Heart left ventricle (tissue), 16 donors: ENCODE results near the gene OR52E2. TPM values are rescaled to one million over a fixed set of nuclear protein-coding genes. Genes with fewer than 3 reads are reported as not detected.

Experiments used
- ATAC-seq, 4 donors: fragments of 200-7000 bp; cut with Tn5 transposase; one replicate each; pipeline ENCODE4 v1.9.1; 2020 to 2022; ENCODE audit warnings: moderate library complexity in 4 of 4, mild to moderate bottlenecking in 3 of 4, moderate number of reproducible peaks in 1 of 4
- DNase-seq, 5 donors: peaks; one replicate each; pipeline ENCODE4 v3.0.0-alpha.2; 2020
- H3K27ac ChIP-seq, 12 donors: fragments of 200-600 bp; sonication (generic) in 4 of 12; one replicate each; pipeline versions ENCODE4 v1.5.0 to v1.8.0; 2016 to 2022; ENCODE audit warnings: mild to moderate bottlenecking in 2 of 12
- H3K27me3 ChIP-seq, 9 donors: fragments of 200-600 bp; sonication (generic) in 2 of 9; one replicate each; pipeline versions ENCODE4 v1.5.1 to v1.8.0; 2016 to 2022; ENCODE audit warnings: mild to moderate bottlenecking in 3 of 9
- H3K36me3 ChIP-seq, 9 donors: fragments of 200-600 bp; sonication (generic) in 2 of 9; one replicate each; pipeline versions ENCODE4 v1.5.0 to v1.8.0; 2018 to 2022; ENCODE audit warnings: mild to moderate bottlenecking in 2 of 9
- H3K4me1 ChIP-seq, 12 donors: fragments of 200-600 bp; sonication (generic) in 4 of 12; one replicate each; pipeline versions ENCODE4 v1.5.0 to v1.8.0; 2016 to 2022; ENCODE audit warnings: mild to moderate bottlenecking in 3 of 12
- H3K4me3 ChIP-seq, 12 donors: fragments of 200-600 bp; sonication (generic) in 4 of 12; one replicate each; pipeline versions ENCODE4 v1.5.0 to v1.8.0; 2017 to 2022; ENCODE audit warnings: mild to moderate bottlenecking in 9 of 12, moderate library complexity in 4 of 12
- H3K9me3 ChIP-seq, 12 donors: fragments of 200-600 bp; sonication (generic) in 4 of 12; one replicate each; pipeline versions ENCODE4 v1.5.0 to v1.8.0; 2016 to 2022; ENCODE audit warnings: mild to moderate bottlenecking in 1 of 12
- CTCF ChIP-seq, 12 donors: fragments of 200-600 bp; sonication (generic) in 4 of 12; IDR thresholded peaks; one replicate each; pipeline versions ENCODE4 v1.5.0 to v1.8.0; 2018 to 2022; ENCODE audit warnings: antibody characterized with exemption in 12 of 12, mild to moderate bottlenecking in 5 of 12
- POLR2A ChIP-seq, 2 donors: fragments of 450-650 bp; IDR thresholded peaks; one replicate each; pipeline ENCODE4 v1.6.1; 2017; ENCODE audit warnings: antibody characterized with exemption in 2 of 2, mild to moderate bottlenecking in 2 of 2, moderate library complexity in 2 of 2
- WGBS, 4 donors: extraction: QIAGEN DNeasy Blood & Tissue Kit in 2 of 4; methylation state at CpG; one replicate each; pipeline versions ENCODE4 v1.1.5 to v1.1.7; 2013 to 2018; 5-methylcytosine and 5-hydroxymethylcytosine counted together
- intact Hi-C, 10 donors: fragments of 100-400 bp; cut with DNase I; formaldehyde crosslinking; loops; one replicate each; pipeline versions ENCODE4 v1.11.1 to v1.14.2; 2022
- polyA plus RNA-seq, 2 donors: library from polyadenylated mRNA; stranded (reverse); fragments of 200-250 nt; gene quantifications; one replicate each; pipeline ENCODE4 v1.2.3, GENCODE V29; 2013
- total RNA-seq, 9 donors: library from RNA; depleted of rRNA in 2 of 9; stranded (reverse); fragments of >200 nt in 2 of 9; fragmentation: NEBNext Ultra II Directional in 3 of 9; extraction: Animal tissue kit (Norgen Biotek cat#: 25700) in 3 of 9; gene quantifications; one replicate each; pipeline versions ENCODE4 v1.1.0 to v1.2.4, GENCODE V29; 2016 to 2023
- donor health status: ischemic (EF 13 %, LVEDD 7.1; RV severe dilation, severe dysfunction).
- donor health status: healthy with polysubstance abuse.
- donor health status: DM: no; HTN: yes; CAD: no.
- donor health status: DM: no; HTN: no; CAD: no.
- donor health status: ischemic (EF 25% LVEDD 6.9; RV normal size, moderate dysfunction).
- donor health status: ischemic (EF 25% LVEDD 5.7; RV mildly dilated, moderate dysfunction).
- donor health status: healthy.
- donor health status: DM: yes; HTN: yes; CAD: no.
- donor health status: ischemic (EF 35%, LVEDD 5.7; RV mildly dilated, moderate dysfunction).
- donor health status: nonischemic (EF 11% LVEDD 7.7; RV severe dilation, severe dysfunction).
- donor health status: DM: yes; HTN: yes; CAD: no.
- donor health status: PGD.
- donor health status: ischemic (EF 29% LVEDD 5.4; RV normal size, mild dysfunction).
- donor health status: nonischemic (EF 23%, LVEDD 6.1; RV moderate dilation, normal function).

The OR52E2 gene
- total and polyA plus RNA-seq, 11 donors: not detected

GRCh38 chr11:5096011-5096410 is 36.6 kb upstream of the OR52E2 start:
- ATAC-seq (no peak), DNase-seq (no peak)
- TF ChIP-seq POLR2A (IDR thresholded peaks at IDR 0.05) (no peak), CTCF (IDR thresholded peaks at IDR 0.05) (no peak)
- intact Hi-C loops: no loop called here
- no peak overlapping the region for H3K4me3 ChIP-seq
- H3K36me3 ChIP-seq: no peaks in the 10 kb centered on the region
- H3K27me3 ChIP-seq: no peaks in the 10 kb centered on the region
- no peaks in the 10 kb centered on the region for H3K9me3 ChIP-seq
- no peak overlapping the region for H3K27ac ChIP-seq
- H3K4me1 ChIP-seq: no peaks in the 10 kb centered on the region
- WGBS, 4 donors: 64 to 71% (median 68%) methylated on average over 2 of the region's 2 CpGs

GRCh38 chr11:5092821-5093585 is 33.6 kb upstream of the OR52E2 start:
- WGBS, 4 donors: 75 to 82% (median 80%) methylated on average over 8 of the region's 8 CpGs
- no peak overlapping the region for H3K4me3 ChIP-seq

GRCh38 chr11:5090668-5091067 is 31.2 kb upstream of the OR52E2 start:
- TF ChIP-seq CTCF (IDR thresholded peaks at IDR 0.05) (no peak), POLR2A (IDR thresholded peaks at IDR 0.05) (no peak)
- DNase-seq (no peak), ATAC-seq (no peak)
- Histone ChIP-seq H3K27me3 (no peaks in the 10 kb centered on the region), H3K27ac (no peak overlapping the region), H3K4me3 (no peak overlapping the region), H3K36me3 (no peaks in the 10 kb centered on the region), H3K4me1 (no peaks in the 10 kb centered on the region), H3K9me3 (no peaks in the 10 kb centered on the region)
- intact Hi-C loops: no loop called here
- WGBS, 4 donors: 87 to 90% (median 88%) methylated on average over 1 of the region's 1 CpG

More at GRCh38 chr11:5092821-5093585, 33.6 kb upstream of the OR52E2 start:
- DNase-seq: no peak
- Histone ChIP-seq H3K36me3 (no peaks in the 10 kb centered on the region), H3K27me3 (no peaks in the 10 kb centered on the region), H3K27ac (no peak overlapping the region), H3K9me3 (no peaks in the 10 kb centered on the region), H3K4me1 (no peaks in the 10 kb centered on the region)
- TF ChIP-seq CTCF (IDR thresholded peaks at IDR 0.05) (no peak), POLR2A (IDR thresholded peaks at IDR 0.05) (no peak)
- ATAC-seq: no peak
- intact Hi-C loops: no loop called here

- TF ChIP-seq CTCF (IDR thresholded peaks at IDR 0.05) (no peak), POLR2A (IDR thresholded peaks at IDR 0.05) (no peak)
- no peak for ATAC-seq
- Histone ChIP-seq H3K27me3 (no peaks in the 10 kb centered on the region), H3K4me1 (no peaks in the 10 kb centered on the region), H3K9me3 (no peaks in the 10 kb centered on the region), H3K27ac (no peak overlapping the region), H3K4me3 (no peak overlapping the region), H3K36me3 (no peaks in the 10 kb centered on the region)
- intact Hi-C loops: no loop called here
- no peak for DNase-seq
These were observed 29.1 kb upstream of the OR52E2 start for GRCh38 chr11:5088556-5088955.
